Peyer's patch (tissue), 4 donors: Measurements from ENCODE around the gene ANKS6. TPM values are rescaled to one million over a fixed set of nuclear protein-coding genes. Genes with fewer than 3 reads are reported as not detected.

Experiments
- DNase-seq, 3 donors: peaks; one replicate each; pipeline ENCODE4 v3.0.0-alpha.2; 2017 to 2019
- H3K27ac ChIP-seq, 4 donors: fragments of 200-600 bp; sonication (generic); one replicate each; pipeline ENCODE4 v1.5.1; 2016 to 2019
- H3K27me3 ChIP-seq, 2 donors: fragments of 200-600 bp; sonication (generic); one replicate each; pipeline ENCODE4 v1.5.1; 2019
- H3K36me3 ChIP-seq, 3 donors: fragments of 200-600 bp; sonication (generic); one replicate each; pipeline ENCODE4 v1.5.1; 2016 to 2019
- H3K4me1 ChIP-seq, 4 donors: fragments of 200-600 bp; sonication (generic); one replicate each; pipeline ENCODE4 v1.5.1; 2016 to 2019
- H3K4me3 ChIP-seq, 4 donors: fragments of 200-600 bp; sonication (generic); 1 replicate in 3 of 4; 2 replicates in 1 of 4; pipeline ENCODE4 v1.5.1; 2016 to 2019; ENCODE audit warnings: mild to moderate bottlenecking in 1 of 4
- H3K9me3 ChIP-seq, 4 donors: fragments of 200-600 bp; sonication (generic); one replicate each; pipeline ENCODE4 v1.5.1; 2016 to 2019; ENCODE audit warnings: mild to moderate bottlenecking in 1 of 4
- POLR2A ChIP-seq, 2 donors: fragments of 450-650 bp; IDR thresholded peaks; one replicate each; pipeline ENCODE4 v1.5.1; 2017; ENCODE audit warnings: antibody characterized with exemption in 2 of 2, mild to moderate bottlenecking in 2 of 2, moderate library complexity in 2 of 2
- total RNA-seq, 4 donors: library from RNA; depleted of rRNA; stranded (reverse); fragments of >200 nt; gene quantifications; one replicate each; pipeline ENCODE4 v1.1.0, GENCODE V29; 2016
- TF ChIP-seq, protein P1 (sequence below), 6 experiments: fragments of 450-650 bp in 4 of 6; fragments of 200-600 bp in 2 of 6; sonication (generic) in 1 of 6; IDR thresholded peaks; one replicate each; pipeline ENCODE4 v1.5.1; 2017 to 2019; ENCODE audit warnings: antibody characterized with exemption in 6 of 6, mild to moderate bottlenecking in 3 of 6, moderate library complexity in 1 of 6

Gene ANKS6
- total RNA-seq, 4 donors from 2014 or later = 39.8 to 79.6 (median 54.6) TPM

DNA sequence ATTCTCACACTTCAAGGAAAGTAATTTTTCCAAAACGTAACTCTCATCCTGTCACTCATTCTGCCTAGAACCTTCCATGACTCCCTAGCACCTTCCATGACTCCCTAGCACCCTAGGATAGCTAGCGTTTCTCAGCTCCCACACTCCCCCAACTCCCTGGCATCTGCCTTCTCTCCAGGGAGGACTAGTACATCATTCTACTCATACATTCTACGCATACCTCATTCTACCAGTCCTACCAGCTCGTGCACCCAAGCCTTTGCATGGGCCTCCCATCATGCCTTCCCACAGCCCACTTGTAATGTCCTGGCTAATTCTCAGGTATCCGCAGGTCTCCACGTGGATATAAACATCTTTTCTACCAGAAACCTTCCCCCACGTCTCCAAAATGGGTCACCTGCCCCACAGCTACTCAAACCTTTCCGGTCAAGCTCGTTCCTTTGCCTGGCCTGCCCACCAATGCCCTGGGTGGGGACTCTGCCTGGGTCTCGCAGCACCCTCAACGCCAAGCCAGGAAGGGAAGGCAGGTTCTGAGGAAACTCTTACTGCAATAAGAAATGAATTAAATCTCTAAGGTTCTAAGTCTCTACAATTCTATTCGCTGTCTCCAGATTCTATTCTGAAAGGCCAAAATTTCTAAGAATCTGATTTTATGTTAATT lies 930 bp downstream of the ANKS6 start:
- peak in 1 of 3 donors; percentile 38 for DNase-seq
- no peak for TF ChIP-seq POLR2A (IDR thresholded peaks at IDR 0.05)
- TF ChIP-seq, protein P1, sequence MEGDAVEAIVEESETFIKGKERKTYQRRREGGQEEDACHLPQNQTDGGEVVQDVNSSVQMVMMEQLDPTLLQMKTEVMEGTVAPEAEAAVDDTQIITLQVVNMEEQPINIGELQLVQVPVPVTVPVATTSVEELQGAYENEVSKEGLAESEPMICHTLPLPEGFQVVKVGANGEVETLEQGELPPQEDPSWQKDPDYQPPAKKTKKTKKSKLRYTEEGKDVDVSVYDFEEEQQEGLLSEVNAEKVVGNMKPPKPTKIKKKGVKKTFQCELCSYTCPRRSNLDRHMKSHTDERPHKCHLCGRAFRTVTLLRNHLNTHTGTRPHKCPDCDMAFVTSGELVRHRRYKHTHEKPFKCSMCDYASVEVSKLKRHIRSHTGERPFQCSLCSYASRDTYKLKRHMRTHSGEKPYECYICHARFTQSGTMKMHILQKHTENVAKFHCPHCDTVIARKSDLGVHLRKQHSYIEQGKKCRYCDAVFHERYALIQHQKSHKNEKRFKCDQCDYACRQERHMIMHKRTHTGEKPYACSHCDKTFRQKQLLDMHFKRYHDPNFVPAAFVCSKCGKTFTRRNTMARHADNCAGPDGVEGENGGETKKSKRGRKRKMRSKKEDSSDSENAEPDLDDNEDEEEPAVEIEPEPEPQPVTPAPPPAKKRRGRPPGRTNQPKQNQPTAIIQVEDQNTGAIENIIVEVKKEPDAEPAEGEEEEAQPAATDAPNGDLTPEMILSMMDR (IDR thresholded peaks at IDR 0.05) = no peak
- no peak overlapping the region for H3K27ac ChIP-seq

DNA sequence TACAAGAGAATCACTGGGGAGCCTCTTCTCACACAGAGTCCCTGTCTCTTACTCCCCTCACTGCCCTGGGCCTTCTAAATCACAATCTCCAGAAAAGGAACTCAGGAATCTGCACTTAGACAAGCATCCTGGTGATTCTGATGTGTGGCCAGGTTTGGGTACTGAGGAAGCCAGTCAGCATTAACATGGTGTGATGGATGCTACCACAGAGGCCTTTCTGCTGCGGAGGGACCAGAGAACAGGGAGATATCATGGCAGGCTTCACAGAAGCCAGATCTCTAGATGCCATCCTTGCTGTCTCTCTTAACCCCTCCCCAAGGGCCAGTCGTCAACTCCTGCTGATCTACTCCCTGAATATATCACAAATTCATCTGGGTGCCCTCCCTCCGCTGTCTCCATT lies 1.6 kb downstream of the ANKS6 start:
- DNase-seq = peak in 1 of 3 donors; percentile 31
- Histone ChIP-seq H3K4me3 (no peak overlapping the region), H3K27ac (no peak overlapping the region), H3K4me1 (peaks cover 0 to 25% (median 3%) of the 10 kb centered on the region in 4 donors), H3K36me3 (peaks cover 0 to 7% (median 0%) of the 10 kb centered on the region in 3 donors), H3K27me3 (no peaks in the 10 kb centered on the region), H3K9me3 (no peaks in the 10 kb centered on the region)
- TF ChIP-seq POLR2A (IDR thresholded peaks at IDR 0.05) = no peak
- TF ChIP-seq, protein P1 (IDR thresholded peaks at IDR 0.05) = no peak

More for the DNA sequence above, 930 bp downstream of the ANKS6 start:
- Histone ChIP-seq H3K9me3 (no peaks in the 10 kb centered on the region), H3K27me3 (no peaks in the 10 kb centered on the region), H3K4me1 (peaks cover 0 to 25% (median 3%) of the 10 kb centered on the region in 4 donors), H3K36me3 (peaks cover 0 to under 1% (median 0%) of the 10 kb centered on the region in 3 donors), H3K4me3 (peak overlapping the region; percentile 60 to 88 (median 80))

DNA sequence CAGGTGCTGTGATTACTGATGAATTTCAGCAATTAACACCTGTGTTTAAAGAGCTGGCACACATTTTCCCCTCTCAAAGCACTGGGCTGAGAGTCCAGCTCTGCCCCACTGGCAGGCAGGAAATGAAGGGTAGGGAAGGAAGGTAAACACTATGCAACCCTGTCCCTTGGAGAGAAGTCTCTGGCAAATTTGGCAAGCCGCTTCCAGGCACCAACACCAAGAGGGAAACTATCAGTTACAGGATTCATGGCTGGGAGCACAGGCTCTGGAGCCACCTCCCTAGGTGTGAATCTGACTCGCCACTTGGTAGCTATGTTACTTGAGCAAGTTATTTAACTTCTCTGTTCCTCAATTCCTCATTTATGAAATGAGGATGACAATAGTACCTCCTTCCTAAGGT lies 3.3 kb downstream of the ANKS6 start:
- peaks cover 0 to 25% (median 3%) of the 10 kb centered on the region in 4 donors for H3K4me1 ChIP-seq
- H3K36me3 ChIP-seq = peaks cover 0 to 10% (median 0%) of the 10 kb centered on the region in 3 donors
- TF ChIP-seq, protein P1 (IDR thresholded peaks at IDR 0.05) = no peak
- no peak for TF ChIP-seq POLR2A (IDR thresholded peaks at IDR 0.05)
- no peak overlapping the region for H3K27ac ChIP-seq
- no peak overlapping the region for H3K4me3 ChIP-seq
- DNase-seq = peak in 1 of 3 donors; percentile 31
- H3K27me3 ChIP-seq = no peaks in the 10 kb centered on the region
- no peaks in the 10 kb centered on the region for H3K9me3 ChIP-seq

DNA sequence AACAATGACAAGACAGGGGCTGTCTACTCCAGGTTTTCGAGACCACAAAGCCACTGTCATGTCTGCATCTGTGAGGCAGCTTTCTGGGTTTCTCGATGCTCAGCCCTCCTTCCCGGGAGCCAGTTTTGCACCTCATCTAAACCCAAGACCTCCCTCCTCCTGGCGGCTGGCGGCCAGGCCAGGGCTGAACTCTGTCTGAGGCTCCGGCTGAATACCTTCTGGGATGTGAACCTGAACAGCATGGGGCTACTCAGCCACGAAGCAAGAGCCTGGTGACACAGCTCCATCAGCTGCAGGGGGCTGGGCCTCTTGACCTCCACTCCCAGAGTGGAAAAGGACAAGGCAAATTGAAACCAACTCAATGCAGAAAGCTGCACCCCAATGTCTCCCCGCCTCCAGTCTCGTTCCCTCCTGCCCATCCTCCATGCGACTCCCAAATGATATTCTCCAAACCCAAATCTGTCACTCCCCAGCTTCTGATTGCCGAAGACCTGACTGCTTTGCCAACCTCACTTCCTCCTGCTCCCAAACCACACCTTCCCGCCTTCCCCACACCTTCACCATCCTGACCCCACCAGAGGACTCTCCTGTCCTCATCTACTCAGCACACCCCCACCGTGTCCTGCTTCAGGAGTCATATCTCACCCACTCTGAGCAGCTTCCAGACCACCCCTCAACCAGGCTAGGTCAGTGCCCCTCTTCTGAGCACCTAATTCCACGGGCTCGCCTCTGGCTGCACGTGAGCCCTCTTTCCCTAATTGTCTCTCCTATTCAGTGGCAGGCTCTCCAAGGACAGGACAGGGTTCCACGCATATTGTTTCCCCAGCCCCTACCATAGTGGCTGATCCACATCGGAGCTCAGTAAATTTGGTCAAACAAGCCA lies 4.5 kb downstream of the ANKS6 start:
- Histone ChIP-seq H3K27ac (no peak overlapping the region), H3K36me3 (peaks cover 0 to 10% (median 0%) of the 10 kb centered on the region in 3 donors), H3K4me1 (peaks cover 0 to 22% (median 3%) of the 10 kb centered on the region in 4 donors), H3K9me3 (no peaks in the 10 kb centered on the region), H3K4me3 (no peak overlapping the region), H3K27me3 (no peaks in the 10 kb centered on the region)
- TF ChIP-seq POLR2A (IDR thresholded peaks at IDR 0.05) = no peak
- TF ChIP-seq, protein P1 (IDR thresholded peaks at IDR 0.05) = no peak
- DNase-seq = peak in 1 of 3 donors; percentile 43

DNA sequence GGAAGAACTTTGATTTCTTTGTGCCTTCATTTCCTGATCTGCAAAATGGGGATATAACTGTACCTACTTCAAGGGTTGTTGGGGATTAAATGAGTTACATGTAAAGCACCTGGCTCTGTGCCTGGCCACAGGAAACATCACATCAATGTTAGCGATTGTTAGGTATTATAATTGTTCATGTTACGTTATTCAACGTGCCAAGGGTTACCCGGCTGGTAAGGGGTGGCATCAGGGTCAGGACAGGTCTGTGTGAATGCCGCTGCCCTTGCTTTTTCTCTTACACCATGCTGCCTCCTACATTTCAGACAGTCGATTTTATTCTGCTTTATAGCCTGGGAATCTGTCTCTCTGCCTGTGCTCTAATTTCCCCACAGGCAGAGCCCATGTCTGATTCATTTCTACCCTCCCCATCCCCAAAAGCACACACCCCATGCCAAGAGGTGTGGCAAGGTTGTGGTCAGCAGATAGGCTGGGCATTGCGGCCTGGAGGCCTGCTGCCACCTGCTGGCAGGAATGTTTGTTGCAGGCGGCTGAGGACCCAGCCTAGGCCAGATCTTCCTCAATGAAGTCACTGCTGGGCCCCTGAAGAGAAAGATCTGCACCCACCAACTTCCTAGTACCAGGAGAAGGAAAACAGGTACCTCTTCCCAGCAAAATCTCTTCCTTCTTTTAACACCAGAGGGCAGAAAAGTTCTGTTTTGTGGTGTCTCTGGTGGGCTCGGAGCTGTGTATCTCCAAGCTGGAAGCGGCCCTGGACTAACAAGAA lies 5.3 kb downstream of the ANKS6 start:
- Histone ChIP-seq H3K4me3 (no peak overlapping the region), H3K36me3 (peaks cover 0 to 10% (median 0%) of the 10 kb centered on the region in 3 donors), H3K27ac (peak overlapping the region in 1 of 4 donors; percentile 9), H3K4me1 (peaks cover 0 to 20% (median 3%) of the 10 kb centered on the region in 4 donors), H3K27me3 (no peaks in the 10 kb centered on the region), H3K9me3 (no peaks in the 10 kb centered on the region)
- peak; percentile 48 to 87 (median 86) for DNase-seq
- no peak for TF ChIP-seq POLR2A (IDR thresholded peaks at IDR 0.05)
- TF ChIP-seq, protein P1 (IDR thresholded peaks at IDR 0.05) = peak; percentile 76 to 99 (median 97)
